Measurements from ENCODE around the gene RCAN2. TPM values are rescaled to one million over a fixed set of nuclear protein-coding genes. Genes with fewer than 3 reads are reported as not detected.

Gene RCAN2
- total RNA-seq, 1 donor from 2014 or later = 4.6 TPM

- TF ChIP-seq CTCF (conservative IDR thresholded peaks at IDR 0.05) = no peak
- Mint-ChIP-seq H3K27me3 (no peaks in the 10 kb centered on the region), H3K4me3 (no peak overlapping the region), H3K27ac (no peak overlapping the region), H3K9me3 (no peaks in the 10 kb centered on the region), H3K36me3 (no peaks in the 10 kb centered on the region), H3K4me1 (ENCODE audit: unreplicated experiment) (no peaks in the 10 kb centered on the region)
- no peak for DNase-seq (ENCODE audit: extremely low spot score, unreplicated experiment)
Observed at GRCh38 chr6:46281110-46281509, 210.1 kb downstream of the RCAN2 start.

DNA sequence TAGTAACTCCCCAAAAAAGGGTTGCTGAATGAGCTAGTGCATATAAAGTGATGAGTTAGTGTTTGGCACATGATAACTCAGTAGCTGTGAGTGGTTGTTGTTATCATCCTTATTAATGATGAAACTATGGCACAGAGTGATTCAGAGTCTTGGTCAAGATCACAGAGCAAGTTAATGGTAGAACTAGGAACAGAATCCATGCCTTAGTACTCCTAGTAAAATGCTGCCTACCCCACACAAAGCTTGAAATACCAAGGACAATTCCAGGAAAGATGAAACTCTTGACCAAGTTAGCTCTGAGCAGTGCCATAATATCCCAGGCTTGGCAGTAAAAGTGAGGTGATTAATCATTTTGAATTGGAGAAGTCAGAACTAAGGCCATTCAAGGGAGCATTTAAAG, 211.4 kb downstream of the RCAN2 start:
- no peak for DNase-seq (ENCODE audit: extremely low spot score, unreplicated experiment)
- Mint-ChIP-seq H3K27ac (no peak overlapping the region), H3K9me3 (no peaks in the 10 kb centered on the region), H3K4me3 (no peak overlapping the region), H3K36me3 (no peaks in the 10 kb centered on the region), H3K27me3 (no peaks in the 10 kb centered on the region), H3K4me1 (ENCODE audit: unreplicated experiment) (no peaks in the 10 kb centered on the region)
- TF ChIP-seq CTCF (conservative IDR thresholded peaks at IDR 0.05) = no peak

- Mint-ChIP-seq H3K36me3 (no peaks in the 10 kb centered on the region), H3K27ac (no peak overlapping the region), H3K9me3 (no peaks in the 10 kb centered on the region), H3K4me3 (no peak overlapping the region), H3K27me3 (no peaks in the 10 kb centered on the region), H3K4me1 (ENCODE audit: unreplicated experiment) (no peaks in the 10 kb centered on the region)
- no peak for DNase-seq (ENCODE audit: extremely low spot score, unreplicated experiment)
- no peak for TF ChIP-seq CTCF (conservative IDR thresholded peaks at IDR 0.05)
Observed at GRCh38 chr6:46276576-46277142, 214.6 kb downstream of the RCAN2 start.

- TF ChIP-seq CTCF (conservative IDR thresholded peaks at IDR 0.05) = no peak
- H3K27me3 Mint-ChIP-seq = no peaks in the 10 kb centered on the region
- H3K27ac Mint-ChIP-seq = no peak overlapping the region
- H3K4me3 Mint-ChIP-seq = no peak overlapping the region
- DNase-seq (ENCODE audit: extremely low spot score, unreplicated experiment) = no peak
- no peaks in the 10 kb centered on the region for H3K9me3 Mint-ChIP-seq
- no peaks in the 10 kb centered on the region for H3K4me1 Mint-ChIP-seq (ENCODE audit: unreplicated experiment)
- H3K36me3 Mint-ChIP-seq = no peaks in the 10 kb centered on the region
Observed at GRCh38 chr6:46274502-46274901, 216.7 kb downstream of the RCAN2 start.

GRCh38 chr6:46273911-46274310, 217.3 kb downstream of the RCAN2 start:
- DNase-seq (ENCODE audit: extremely low spot score, unreplicated experiment) = no peak
- TF ChIP-seq CTCF (conservative IDR thresholded peaks at IDR 0.05) = no peak
- Mint-ChIP-seq H3K4me3 (no peak overlapping the region), H3K27me3 (no peaks in the 10 kb centered on the region), H3K36me3 (no peaks in the 10 kb centered on the region), H3K9me3 (no peaks in the 10 kb centered on the region), H3K4me1 (ENCODE audit: unreplicated experiment) (no peaks in the 10 kb centered on the region), H3K27ac (no peak overlapping the region)

DNA sequence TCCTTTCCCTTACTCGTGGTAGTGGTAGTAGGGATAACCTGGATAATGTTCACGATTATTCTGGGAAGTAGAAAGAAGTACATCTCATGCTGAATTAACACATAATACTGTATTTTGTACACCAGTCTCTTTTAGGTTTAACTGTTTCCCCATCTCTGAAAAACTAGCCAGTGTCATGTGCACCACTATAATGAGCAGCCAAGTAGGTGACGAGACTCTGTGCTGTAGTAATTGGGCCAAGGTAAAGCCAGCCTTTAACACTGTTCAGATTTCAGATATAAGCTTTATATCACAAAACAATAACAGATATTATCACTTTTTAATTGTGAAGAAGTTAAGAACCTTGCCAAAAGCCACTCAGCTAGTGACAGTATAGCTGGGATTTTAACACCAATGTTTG, 219.5 kb downstream of the RCAN2 start:
- no peak overlapping the region for H3K27ac Mint-ChIP-seq
- no peaks in the 10 kb centered on the region for H3K27me3 Mint-ChIP-seq
- no peak for DNase-seq (ENCODE audit: extremely low spot score, unreplicated experiment)

More for the DNA sequence above, 219.5 kb downstream of the RCAN2 start:
- Mint-ChIP-seq H3K9me3 (no peaks in the 10 kb centered on the region), H3K4me3 (no peak overlapping the region), H3K4me1 (ENCODE audit: unreplicated experiment) (no peaks in the 10 kb centered on the region), H3K36me3 (no peaks in the 10 kb centered on the region)
- no peak for TF ChIP-seq CTCF (conservative IDR thresholded peaks at IDR 0.05)

Measured in type B pancreatic cell (in vitro differentiated cells).